ENCODE data around the gene EMP3.

DNA sequence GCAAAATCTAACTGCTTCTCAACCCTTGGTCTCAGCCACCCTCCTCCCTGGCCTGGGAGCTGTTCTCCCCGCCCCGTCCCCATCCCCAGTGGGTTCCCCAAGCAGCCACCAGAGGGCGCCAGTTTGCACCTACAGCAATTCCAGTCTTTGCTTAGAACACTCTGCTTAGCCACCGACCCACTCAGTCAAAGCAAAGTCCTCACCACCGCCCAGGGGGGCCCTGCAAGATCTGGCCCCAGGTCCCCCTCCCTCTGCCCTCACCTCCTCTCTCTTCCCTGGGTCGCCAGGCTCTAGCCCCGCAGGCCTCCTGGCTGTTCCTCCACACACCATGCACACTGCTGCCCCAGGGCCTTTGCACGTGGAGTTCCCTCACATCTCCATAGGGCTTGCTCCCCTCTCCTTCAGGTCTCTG, 26.0 kb downstream of the EMP3 start:
- peak; percentile 10 to 58 (median 57) for TF ChIP-seq CTCF (IDR thresholded peaks at IDR 0.05)
- TF ChIP-seq POLR2A (IDR thresholded peaks at IDR 0.05), result no peak
- TF ChIP-seq POLR2AphosphoS5 (IDR thresholded peaks at IDR 0.05), result no peak

Measured in breast epithelium (tissue), 3 donors.